DLD1 (cell line): ENCODE results near the gene CRLF1.
"Not testable (repeated sequence)": the region's sequence is repeated elsewhere in the genome, so short reads cannot be mapped to it uniquely, and the experiment has no call there.

Experiments
- in situ Hi-C: cut with HindIII; loops from 2 replicates; pipeline ENCODE4 v1.10.0; 2017; ENCODE audit warnings: low sequenced_read_pairs

Gene CRLF1

DNA sequence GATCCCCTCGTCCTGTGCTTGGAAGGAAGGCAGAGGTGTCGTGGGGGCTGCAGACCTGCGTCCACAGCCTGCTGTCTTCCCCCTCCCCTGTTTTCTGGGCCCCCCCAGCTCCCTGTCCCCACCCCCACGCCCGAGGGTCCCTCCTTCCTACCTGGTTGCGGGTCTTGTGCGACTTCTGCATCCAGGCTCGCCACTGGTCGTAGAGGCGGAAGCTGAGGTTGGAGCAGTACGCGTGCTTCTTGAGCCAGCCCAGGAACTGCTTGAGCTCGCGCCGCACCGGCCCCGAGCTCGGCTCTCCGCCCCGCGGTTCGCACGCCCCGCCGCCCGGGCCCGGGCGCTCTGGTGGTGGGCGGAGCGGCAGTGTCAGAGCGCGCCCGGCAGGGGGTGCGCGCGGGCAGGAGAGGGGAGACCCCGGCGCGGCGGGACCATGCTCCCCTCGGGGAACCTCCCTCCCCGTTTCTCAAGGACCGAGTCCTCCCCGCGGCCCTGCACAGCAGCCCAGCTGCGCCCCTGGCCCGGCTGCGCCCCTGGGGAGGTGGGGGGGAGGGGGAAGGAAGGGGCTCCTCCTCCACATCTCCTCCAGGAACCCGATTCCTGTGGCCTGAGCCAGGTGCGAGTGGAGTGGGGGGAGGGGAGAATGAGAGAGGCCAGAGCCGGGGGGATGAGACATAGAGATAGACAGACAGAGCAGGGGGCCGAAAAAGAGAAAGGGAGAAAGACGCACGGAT is 12.3 kb downstream of the CRLF1 start:
- in situ Hi-C loops: no loop called here

DNA sequence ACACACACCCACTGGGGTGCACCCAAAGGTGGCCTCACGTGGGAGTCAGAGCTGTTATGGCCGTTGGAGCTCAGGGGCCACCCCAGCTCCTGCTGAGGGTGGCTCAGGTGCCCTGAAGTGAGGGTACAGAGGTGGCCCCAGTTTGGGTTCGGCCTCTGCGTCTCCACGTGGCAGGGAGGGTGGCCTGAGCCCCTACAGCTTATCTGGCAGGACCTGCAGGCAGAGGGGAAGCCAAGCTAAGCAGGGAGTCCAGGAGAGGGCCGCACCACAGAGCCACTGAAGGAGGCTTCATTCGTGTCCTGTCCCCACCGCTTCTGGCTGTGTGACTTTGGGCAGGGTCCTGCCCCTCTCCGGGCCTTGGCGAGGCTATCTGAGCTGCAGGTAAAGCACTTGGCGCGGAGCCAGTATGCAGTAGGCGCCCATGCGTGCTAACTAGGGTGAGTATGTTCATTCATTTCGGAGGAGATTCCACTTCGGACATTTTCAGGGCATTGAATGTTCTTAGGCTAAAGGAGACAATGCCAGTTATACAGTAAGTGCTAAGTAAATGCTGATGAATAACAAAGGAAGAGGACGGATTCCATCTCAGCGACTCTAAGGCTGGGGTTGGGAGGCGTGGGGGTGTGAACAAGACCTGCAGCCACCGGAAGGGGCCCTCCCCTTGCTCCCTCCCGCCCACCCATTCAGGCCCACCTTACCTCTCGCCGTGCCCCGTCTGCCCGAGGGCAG is 13.1 kb downstream of the CRLF1 start:
- in situ Hi-C loops: no loop called here

DNA sequence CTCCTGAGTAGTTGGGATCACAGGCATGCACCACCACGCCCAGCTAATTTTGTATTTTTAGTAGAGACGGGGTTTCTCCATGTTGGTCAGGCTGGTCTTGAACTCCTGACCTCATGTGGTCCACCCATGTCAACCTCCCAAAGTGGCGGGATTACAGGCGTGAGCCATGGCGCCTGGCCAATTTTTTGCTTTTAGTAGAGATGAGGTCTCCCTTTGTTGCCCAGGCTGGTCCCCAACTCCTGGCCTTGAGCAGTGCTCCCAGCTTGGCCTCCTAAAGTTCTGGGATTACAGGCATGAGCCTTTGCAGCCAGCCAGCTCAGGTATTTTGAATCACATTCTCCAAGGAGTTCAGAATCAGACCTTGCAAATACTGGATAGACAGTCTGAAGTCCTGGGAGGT is 13.9 kb downstream of the CRLF1 start:
- in situ Hi-C loops: not testable (repeated sequence)

DNA sequence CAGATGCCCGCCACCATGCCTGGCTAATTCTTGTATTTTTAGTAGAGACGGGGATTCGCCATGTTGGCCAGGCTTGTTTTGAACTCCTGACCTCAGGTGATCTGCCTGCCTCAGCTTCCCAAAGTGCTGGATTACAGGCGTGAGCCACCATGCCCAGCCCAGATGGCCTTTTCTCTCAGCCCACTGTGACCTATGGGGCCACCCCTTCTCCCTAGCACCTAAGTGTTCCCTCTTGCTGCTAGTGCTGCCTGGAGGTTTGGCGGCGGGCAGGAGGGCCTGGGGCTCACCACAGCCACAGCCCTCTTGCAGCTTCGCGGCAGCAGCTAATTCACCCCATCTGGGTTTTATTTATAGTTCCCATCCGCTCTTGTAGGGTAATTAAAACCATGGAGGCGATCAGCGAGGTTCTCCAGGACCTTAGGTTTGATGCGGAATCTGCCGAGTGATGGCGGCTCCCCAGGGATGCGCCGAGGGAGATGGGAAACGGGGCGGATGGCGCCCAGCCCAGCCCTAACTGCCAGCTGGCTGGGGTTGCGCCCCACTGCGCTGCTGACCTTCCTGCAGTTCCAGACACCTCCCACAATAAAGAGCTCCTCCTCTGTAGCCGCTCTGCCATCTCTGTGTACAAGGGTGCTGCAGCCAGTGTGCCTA is 14.7 kb downstream of the CRLF1 start:
- in situ Hi-C loops: no loop called here

DNA sequence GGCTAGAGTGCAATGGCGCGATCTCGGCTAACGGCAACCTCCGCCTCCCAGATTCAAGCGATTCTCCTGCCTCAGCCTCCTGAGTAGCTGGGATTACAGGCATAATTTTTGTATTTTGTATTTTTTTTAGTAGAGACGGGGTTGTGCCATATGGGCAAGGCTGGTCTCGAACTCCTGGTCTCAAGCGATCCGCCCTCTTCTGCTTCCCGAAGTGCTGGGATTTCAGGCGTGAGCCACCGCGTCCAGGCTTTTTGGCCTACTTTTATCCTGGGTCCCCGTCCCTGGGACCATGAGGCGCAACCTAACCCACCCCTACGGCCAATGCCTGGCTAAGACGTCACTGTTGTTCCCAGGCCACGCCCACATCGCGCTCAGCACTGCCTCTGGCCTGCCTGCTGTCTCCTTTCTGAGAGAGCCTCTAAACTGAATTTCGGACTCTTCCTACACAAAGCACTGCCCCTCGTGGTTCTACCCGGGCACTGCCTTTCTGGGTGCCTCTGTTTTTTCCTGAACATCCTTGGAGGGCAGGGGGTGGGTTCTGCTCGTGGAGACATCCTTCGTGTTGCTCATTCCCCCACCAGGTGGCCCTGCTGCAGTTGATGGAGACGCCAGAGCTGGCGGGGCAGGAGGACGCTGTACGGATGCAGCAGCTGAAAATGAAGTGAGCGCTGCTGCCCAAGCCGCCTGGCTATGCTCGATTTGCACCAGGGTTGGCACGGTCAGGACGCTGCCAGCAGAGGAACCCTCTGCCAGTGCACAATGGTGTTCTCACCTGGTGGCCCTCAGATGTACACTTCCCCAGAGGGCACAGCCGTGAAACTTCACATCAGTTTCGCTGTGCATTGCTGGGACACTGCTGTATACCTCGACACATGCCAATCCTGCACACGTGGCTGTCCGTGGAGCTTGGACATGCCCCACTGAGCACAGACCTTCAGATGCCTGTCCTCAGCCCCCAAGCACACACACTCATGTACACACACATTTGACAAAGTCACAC is 16.0 kb downstream of the CRLF1 start:
- in situ Hi-C loops: no loop called here

DNA sequence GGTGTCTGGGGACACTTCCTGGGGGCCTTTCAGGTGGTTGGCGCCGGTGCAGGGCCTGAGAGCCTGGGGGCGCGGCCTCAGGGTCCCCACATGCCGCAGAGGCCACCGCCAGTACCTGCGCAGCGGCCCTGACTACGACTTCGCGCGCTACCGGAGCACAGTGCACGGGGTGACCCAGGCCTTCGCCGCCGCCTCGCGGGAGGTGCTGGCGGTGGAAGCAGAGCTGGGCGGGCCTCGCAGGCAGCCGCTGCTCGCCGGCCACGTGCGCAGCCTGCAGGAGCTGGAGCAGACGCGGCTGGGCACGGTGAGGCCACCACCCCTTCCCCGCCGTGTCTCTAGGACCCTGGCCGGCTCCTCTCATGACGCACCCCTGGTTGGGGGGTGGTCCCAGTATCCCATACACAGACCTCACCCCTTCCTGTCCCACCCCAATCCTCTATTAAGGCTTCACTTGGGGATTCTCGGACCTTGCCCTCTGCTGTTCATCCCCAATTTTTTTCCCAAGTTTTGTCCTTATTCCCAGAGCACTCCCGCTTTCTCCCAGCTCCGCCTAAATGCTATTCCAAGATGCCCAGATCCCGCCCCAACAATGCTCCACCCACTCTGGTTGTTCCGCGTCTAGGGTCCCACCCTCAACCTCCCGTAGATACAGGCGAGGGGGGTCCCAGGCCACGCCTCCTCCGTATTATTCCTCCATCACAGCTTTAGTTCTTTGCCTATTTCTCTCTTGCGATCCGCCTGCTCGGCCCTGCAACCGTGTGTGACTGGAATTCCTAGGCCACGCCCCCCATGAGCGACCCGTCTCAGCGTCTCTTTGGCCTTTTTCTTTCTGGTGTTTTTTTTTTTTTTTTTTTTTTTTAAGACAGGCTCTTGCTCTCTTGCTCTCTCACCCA is 17.0 kb downstream of the CRLF1 start:
- in situ Hi-C loops: no loop called here

DNA sequence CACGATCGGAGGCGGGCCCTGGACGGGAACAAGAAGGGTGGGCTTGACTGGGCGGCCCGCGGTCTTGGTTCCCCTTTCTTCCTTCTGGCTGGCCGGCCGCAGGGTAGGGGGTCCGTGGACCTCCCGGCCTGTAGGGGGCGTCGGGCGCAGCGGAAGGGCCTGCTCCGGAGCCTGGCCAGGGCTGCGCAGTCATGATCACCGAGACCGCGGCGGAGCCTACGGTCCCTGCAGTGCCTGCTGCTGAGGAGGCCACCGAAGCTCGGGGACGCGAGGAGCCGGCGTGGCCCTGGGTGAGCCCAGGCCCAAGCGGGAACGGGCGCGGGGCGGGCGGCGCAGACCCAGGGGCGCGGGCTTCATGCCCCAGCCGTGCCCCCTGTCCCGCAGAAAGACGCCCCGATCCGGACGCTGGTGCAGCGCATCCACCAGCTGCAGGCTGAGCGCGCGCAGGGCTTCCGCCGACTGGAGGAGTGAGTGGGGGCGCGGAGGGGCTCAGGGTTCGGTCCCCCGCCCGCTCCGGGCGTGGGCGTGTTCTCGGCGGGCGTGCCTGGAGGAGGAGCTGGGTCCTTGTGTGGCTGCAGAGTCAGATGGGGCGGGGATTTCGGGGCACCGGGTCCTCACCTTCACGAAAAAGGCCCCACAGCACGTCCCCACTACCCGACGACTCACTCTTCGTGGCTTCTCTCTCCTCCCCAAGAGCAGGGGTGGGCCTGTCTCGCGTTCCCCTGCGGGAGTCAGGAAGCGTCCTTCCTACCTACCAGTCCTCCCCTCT is 17.8 kb downstream of the CRLF1 start, which contains the start of gene REX1BD:
TSS of gene REX1BD (plus strand) at position 188 of the 769 bp plus-strand sequence. CDS start at position 192, 4 bp downstream.
- in situ Hi-C loops: no loop called here

DNA sequence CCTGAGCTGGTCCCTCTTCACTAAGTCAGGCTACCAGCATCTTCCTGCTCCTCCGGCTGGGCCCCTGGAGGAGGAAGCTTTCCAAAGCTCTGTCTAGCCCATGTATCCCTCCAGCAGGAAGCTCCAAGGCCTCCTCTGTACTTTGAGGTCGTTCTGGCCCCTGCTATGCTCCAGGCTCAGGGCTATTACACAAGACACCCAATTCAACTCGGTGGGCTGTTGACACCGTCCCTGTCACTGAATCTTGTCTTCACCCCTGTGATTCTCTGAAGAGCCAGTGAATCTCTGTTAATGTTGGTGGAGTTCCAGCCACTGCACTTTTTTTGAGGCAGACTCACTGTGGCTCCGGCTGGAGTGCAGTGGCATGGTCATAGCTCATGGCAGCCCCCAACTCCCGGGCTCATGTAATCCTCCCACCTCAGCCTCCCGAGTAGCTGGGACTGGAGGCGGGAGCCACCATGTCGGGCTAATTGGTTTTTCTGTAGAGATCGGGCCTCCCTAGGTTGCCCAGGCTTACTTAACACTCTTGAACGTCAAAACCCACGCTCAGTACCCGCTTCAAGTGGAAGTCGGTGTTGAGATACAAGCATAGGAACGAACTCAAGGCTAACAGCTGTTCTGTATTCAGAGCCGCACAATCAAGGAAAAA is 18.5 kb downstream of the CRLF1 start:
- in situ Hi-C loops: no loop called here

DNA sequence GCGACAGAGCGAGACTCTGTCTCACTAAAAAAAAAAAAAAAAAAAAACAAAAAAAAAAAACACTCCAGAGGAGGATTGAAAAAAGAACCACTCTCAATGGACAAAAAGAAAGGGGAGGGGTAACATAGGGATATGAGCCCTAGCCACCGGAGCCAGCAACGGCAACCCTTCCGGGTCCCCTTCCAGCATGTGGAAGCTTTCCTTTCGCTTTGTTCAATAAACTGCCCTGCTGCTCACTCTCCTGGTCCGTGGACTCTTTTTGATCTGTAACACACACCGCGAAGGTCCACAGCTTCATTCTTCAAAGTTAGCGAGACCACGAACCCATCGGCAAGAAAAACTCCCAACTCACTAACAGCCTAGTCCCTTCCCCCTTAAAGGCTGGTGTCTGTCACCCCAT is 19.0 kb downstream of the CRLF1 start:
- in situ Hi-C loops: no loop called here

DNA sequence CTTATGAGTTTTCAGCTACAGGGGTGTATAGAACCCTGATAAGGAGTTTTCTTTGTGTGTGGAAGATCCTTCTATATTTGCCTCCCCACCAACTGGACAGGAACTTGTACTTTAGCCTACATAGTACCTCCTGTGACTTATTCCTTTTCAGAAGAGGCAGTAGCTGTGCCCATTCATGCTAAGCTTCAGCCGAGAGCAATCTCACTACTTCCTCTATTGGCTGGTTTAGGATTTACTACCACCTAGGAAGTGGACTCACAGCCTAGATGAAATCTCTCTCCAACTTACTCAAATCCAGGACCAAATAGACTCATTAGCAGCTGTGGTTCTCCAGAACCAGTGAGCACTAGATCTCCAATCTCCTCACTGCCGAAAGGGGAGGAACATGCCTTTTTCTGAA is 20.3 kb downstream of the CRLF1 start:
- in situ Hi-C loops: no loop called here

DNA sequence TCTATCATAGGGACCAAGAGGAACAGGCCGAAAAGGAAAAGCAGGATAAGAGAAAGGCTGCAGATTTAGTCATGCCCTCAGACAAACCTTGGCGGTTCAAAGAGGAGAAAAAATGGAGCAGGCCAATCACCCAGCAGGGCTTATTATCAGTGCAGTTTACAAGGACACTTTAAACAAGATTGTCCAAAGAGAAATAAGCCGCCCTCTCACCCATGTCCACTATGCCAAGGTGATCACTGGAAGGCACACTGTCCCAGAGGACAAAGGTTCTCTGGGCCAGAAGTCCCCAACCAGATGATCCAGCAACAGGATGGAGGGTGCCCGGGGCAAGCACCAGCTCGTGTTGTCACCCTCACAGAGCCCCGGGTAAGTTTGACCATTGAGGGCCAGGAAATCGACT is 26.3 kb downstream of the CRLF1 start:
- in situ Hi-C loops: no loop called here

DNA sequence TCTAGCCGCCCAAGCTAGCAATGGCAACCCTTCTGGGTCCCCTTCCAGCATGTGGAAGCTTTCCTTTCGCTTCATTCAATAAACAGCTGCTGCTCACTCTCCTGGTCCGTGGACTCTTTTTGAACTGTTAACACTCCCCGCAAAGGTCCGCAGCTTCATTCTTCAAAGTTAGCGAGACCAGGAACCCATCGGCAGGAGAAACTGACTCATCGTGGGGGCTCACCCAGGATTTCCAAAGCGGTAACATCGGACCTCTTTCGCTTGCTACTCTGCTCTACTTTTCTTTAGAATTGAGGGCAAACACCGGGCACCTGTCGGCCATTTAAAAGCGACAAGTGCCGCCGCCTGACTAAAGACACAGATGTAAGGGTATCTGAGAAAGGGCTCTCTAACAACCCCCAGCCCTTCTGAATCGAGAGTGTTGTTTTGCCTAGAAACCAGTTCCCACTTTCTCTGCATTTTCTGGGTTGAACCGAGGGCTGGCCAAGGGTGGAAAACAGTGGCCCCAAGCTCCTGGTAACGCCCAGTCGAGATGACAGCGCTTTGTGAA is 29.2 kb downstream of the CRLF1 start:
- in situ Hi-C loops: no loop called here

DNA sequence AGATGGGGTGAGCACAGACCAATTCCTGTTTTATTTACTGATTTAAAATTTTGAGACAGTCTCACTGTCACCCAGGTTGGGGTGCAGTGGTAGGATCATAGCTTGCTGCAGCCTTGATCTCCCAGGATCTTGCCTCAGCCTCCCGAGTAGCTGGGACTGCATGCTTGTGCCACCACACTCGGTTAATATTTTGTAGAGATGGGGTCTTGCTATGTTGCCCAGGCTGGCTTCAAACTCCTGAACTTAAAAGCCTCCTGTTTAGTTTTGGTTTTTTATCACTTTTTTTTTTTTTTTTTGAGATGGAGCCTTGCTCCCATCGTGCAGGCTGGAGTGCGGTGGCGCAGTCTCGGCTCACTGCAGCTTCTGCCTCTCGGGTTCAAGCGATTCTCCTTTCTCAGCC is 30.2 kb downstream of the CRLF1 start:
- in situ Hi-C loops: no loop called here

DNA sequence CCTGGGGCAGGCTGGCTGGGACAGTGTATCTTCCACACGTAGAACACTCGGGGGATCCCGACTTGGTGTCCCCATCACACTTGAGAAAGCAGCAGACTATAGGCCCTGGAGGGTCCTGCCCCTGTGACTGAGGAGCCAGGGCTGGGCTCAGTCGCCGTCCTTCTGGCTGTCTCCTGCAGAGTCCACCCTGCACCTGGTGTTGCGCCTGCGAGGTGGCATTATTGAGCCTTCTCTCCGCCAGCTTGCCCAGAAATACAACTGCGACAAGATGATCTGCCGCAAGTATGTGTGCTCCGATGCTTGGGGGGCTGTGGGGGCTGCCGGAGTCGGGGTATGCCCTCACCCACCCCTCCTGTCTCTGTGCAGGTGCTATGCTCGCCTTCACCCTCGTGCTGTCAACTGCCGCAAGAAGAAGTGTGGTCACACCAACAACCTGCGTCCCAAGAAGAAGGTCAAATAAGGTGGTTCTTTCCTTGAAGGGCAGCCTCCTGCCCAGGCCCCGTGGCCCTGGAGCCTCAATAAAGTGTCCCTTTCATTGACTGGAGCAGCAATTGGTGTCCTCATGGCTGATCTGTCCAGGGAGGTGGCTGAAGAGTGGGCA is 31.8 kb downstream of the CRLF1 start:
- in situ Hi-C loops: no loop called here

DNA sequence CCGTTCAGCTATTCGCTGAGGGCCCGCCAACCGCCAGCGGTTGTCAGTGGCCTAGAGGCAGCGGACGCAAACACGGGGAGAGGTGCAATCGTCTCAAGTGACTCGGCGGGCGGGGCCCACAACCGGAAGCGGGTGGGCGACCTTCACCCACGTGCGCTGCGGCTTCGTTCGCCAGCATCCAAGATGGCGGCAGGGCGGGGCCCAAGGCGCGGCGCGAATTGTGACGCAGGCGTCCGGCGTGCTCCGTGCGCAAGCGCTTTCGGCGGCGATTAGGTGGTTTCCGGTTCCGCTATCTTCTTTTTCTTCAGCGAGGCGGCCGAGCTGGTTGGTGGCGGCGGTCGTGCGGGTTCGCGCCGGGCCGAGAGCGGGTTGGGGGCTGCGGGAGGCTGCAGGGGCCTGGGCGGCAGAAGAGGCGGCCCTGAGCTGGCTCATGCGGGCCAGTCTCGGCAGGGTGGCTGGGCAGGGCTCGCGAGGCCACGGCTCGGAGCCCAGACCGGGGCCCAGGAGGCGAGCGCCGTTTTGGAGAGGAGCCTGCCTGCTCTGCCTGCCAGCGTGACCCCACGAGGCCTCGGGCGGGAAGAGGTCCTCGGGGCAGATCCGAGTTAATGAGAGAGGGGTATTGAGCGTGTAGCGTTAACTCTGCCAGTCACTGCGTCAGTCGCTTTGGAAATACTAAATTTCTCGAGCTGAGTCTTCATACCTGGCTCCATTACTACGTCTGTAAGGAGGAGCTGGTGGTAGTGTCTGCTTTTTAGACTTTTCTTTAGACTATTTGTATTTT is 34.8 kb downstream of the CRLF1 start, which contains the start of gene UBA52:
TSS of gene UBA52 (plus strand) at position 294 of the 781 bp plus-strand sequence. CDS start 1,444 bp downstream, outside the sequence.
- in situ Hi-C loops: no loop called here

DNA sequence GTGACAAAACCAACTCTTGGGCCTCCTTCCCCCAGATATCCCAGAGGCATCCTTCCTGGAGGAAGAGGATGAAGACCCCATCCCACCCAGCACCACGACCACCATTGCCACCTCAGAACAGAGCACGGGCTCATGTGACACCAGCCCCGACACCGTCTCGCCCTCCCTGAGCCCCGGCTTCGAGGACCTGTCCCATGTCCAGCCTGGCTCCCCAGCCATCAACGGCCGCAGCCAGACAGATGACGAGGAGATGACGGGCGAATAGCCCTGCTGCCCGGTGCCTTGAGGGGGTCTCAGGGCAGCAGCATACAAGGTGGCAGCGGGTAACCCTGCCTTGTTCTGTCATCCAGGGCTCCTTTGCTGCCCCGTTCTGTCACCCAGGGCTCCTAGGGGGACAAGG is 38.2 kb downstream of the CRLF1 start:
- in situ Hi-C loops: no loop called here

DNA sequence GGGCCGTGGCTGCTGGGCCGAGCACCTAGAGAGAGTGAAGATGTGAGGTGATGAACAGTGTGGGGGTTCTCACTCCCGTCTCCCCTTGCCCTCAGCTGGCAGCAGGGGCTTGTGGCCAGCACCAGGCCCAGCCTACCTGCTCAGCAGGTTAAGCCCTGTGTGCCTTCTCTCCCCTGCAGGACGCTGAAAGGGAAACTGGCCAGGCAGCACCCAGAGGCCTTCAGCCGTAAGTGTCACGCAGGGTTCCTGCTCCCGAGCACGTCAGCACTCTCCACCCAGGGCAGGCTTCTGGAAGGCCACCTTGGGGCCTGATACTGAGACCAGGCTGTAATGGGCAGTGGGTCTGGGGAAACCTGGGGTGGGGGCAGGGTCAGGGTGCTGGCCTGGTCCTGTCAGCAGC is 39.6 kb downstream of the CRLF1 start:
- in situ Hi-C loops: no loop called here
